Osteocyte (in vitro differentiated cells): Measurements from ENCODE around the gene KIF1A. TPM values are rescaled to one million over a fixed set of nuclear protein-coding genes. Genes with fewer than 3 reads are reported as not detected.

Experiments
- DNase-seq: peaks from one replicate; pipeline ENCODE4 v3.0.0; 2021; ENCODE audit warnings: mixed read lengths; ENCODE audit not compliant: unreplicated experiment; ENCODE audit errors: extremely low spot score
- H3K27ac Mint-ChIP-seq: one replicate; pipeline ENCODE4 v1.8.0; 2021; ENCODE audit warnings: mild to moderate bottlenecking, mixed read lengths; ENCODE audit not compliant: unreplicated experiment
- H3K27me3 Mint-ChIP-seq: one replicate; pipeline ENCODE4 v1.8.0; 2021; ENCODE audit warnings: mixed read lengths; ENCODE audit not compliant: unreplicated experiment
- H3K36me3 Mint-ChIP-seq: one replicate; pipeline ENCODE4 v1.8.0; 2021; ENCODE audit warnings: mixed read lengths; ENCODE audit not compliant: unreplicated experiment
- H3K4me1 Mint-ChIP-seq: one replicate; pipeline ENCODE4 v1.8.0; 2021; ENCODE audit warnings: mixed read lengths; ENCODE audit not compliant: unreplicated experiment
- H3K4me3 Mint-ChIP-seq: one replicate; pipeline ENCODE4 v1.8.0; 2021; ENCODE audit warnings: mild to moderate bottlenecking, moderate library complexity, mixed read lengths; ENCODE audit not compliant: unreplicated experiment
- H3K9me3 Mint-ChIP-seq: one replicate; pipeline ENCODE4 v1.8.0; 2021; ENCODE audit warnings: mixed read lengths; ENCODE audit not compliant: unreplicated experiment
- total RNA-seq: library from RNA; stranded (reverse); gene quantifications from 2 replicates; pipeline ENCODE4 v1.2.1, GENCODE V29; 2021
- TF ChIP-seq, protein P1 (sequence below): fragments of 200-600 bp; sonication (generic); IDR thresholded peaks from 2 replicates; pipeline ENCODE4 v1.5.0; 2021; ENCODE audit warnings: antibody characterized with exemption, mild to moderate bottlenecking, moderate library complexity

KIF1A gene
- total RNA-seq, 1 donor from 2014 or later: 5.6 TPM

- no peaks in the 10 kb centered on the region for H3K36me3 Mint-ChIP-seq
- peaks cover 19% of the 10 kb centered on the region for H3K27me3 Mint-ChIP-seq
- H3K27ac Mint-ChIP-seq: no peak overlapping the region
- TF ChIP-seq, protein P1, sequence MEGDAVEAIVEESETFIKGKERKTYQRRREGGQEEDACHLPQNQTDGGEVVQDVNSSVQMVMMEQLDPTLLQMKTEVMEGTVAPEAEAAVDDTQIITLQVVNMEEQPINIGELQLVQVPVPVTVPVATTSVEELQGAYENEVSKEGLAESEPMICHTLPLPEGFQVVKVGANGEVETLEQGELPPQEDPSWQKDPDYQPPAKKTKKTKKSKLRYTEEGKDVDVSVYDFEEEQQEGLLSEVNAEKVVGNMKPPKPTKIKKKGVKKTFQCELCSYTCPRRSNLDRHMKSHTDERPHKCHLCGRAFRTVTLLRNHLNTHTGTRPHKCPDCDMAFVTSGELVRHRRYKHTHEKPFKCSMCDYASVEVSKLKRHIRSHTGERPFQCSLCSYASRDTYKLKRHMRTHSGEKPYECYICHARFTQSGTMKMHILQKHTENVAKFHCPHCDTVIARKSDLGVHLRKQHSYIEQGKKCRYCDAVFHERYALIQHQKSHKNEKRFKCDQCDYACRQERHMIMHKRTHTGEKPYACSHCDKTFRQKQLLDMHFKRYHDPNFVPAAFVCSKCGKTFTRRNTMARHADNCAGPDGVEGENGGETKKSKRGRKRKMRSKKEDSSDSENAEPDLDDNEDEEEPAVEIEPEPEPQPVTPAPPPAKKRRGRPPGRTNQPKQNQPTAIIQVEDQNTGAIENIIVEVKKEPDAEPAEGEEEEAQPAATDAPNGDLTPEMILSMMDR: no peak
- H3K4me3 Mint-ChIP-seq: no peak overlapping the region
- peaks cover 11% of the 10 kb centered on the region for H3K9me3 Mint-ChIP-seq
- peaks cover 7% of the 10 kb centered on the region for H3K4me1 Mint-ChIP-seq
- peak; percentile 83 for DNase-seq
Observed at GRCh38 chr2:240816584-240817495, 3.2 kb downstream of the KIF1A start.

DNA sequence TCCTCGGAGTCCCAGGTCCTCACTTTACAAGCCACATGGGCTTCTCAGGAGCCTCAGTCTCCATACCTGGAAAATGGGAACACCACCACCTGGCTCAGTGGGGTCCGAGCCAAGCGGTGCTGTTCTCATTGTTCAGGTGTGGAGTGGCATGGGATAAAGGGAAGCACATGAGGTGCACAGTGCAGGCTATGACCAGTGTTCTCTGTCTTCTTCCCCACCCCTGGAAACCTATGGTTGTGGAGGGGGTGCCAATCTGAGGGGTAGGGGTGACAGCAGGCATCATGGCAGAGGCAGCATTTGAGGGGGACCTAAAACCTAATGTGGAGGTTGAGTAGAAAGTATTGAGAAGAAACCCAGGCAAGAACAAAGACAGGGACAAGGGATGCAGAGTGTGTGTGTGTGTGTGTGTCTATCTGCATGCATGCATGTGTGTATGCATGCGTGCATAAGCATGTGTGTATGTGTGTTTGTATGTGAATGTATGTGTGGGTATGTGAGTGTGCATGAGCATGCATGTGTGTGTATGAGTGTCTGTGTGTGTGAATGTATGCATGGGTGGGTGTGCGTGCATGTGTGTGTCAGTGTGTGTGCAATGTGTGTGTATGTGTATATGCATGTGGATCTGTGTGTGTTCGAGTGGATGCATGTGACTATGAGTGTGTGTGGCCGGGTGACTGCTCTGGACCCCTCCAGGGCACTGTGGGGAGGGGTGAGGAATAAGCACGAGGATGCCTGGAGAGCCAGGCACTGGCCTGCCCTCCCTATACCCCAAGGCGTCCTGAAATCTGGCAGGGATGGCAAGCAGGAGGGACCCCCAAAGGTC is 4.0 kb downstream of the KIF1A start:
- H3K4me1 Mint-ChIP-seq: peaks cover 4% of the 10 kb centered on the region
- H3K4me3 Mint-ChIP-seq: no peak overlapping the region
- H3K36me3 Mint-ChIP-seq: no peaks in the 10 kb centered on the region
- TF ChIP-seq, protein P1: no peak
- DNase-seq: peak; percentile 77
- H3K27ac Mint-ChIP-seq: no peak overlapping the region
- H3K27me3 Mint-ChIP-seq: peaks cover 11% of the 10 kb centered on the region
- H3K9me3 Mint-ChIP-seq: peaks cover 11% of the 10 kb centered on the region

DNA sequence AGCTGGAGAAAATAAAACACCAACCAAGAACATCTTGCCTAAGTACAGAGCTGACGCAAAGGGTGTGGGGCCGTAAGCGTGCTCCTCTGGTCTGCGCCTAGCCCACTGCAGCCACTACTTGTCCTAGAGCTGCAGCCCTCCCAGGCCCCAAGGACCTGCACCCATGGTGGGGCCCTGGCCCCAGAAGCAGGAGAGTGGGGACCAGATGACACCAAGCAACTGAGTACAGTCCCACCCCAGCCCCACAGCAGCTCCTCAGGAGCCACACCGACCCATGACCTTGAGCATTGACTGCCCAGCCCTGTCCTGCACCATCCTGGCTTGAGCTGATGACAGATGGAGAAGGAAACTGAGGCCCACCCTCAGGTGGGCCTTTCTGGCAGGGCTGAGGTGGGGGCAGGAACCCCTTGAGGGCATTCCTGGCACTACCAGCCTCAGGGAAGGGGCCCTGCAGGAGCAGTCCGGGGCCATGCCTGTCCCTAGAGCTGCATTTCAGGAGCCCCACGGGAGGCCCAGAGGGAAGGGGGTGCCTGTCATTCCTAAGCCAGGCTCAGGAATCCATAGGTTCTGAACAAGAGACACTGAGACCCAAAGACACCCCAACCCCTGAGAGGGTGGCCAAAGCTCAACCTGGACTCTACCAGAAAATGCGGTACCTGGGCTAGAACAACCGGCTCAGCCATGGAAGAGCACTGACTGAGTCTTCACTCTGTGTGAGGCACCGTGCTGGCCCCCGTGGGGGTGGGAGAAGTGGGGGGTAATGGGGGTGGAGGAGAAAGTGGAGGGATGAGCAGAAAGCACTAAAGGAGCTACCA is 4.9 kb downstream of the KIF1A start:
- TF ChIP-seq, protein P1: no peak
- Mint-ChIP-seq H3K9me3 (peaks cover 11% of the 10 kb centered on the region), H3K27me3 (peaks cover 9% of the 10 kb centered on the region), H3K36me3 (no peaks in the 10 kb centered on the region), H3K4me3 (no peak overlapping the region), H3K27ac (no peak overlapping the region), H3K4me1 (peaks cover 2% of the 10 kb centered on the region)
- peak; percentile 67 for DNase-seq

- peaks cover 2% of the 10 kb centered on the region for H3K4me1 Mint-ChIP-seq
- TF ChIP-seq, protein P1: no peak
Observed at GRCh38 chr2:240814280-240814679, 5.7 kb downstream of the KIF1A start.

More at GRCh38 chr2:240814280-240814679, 5.7 kb downstream of the KIF1A start:
- no peaks in the 10 kb centered on the region for H3K36me3 Mint-ChIP-seq
- H3K9me3 Mint-ChIP-seq: peaks cover 11% of the 10 kb centered on the region
- no peak for DNase-seq
- H3K4me3 Mint-ChIP-seq: no peak overlapping the region
- no peak overlapping the region for H3K27ac Mint-ChIP-seq
- H3K27me3 Mint-ChIP-seq: peaks cover 9% of the 10 kb centered on the region
